Heart left ventricle (tissue), 16 donors: ENCODE results near the gene FSTL4. TPM values are rescaled to one million over a fixed set of nuclear protein-coding genes. Genes with fewer than 3 reads are reported as not detected.
"Not testable (repeated sequence)": the region's sequence is repeated elsewhere in the genome, so short reads cannot be mapped to it uniquely, and the experiment has no call there.

Experiments used
- ATAC-seq, 4 donors: fragments of 200-7000 bp; cut with Tn5 transposase; one replicate each; pipeline ENCODE4 v1.9.1; 2020 to 2022; ENCODE audit warnings: moderate library complexity in 4 of 4, mild to moderate bottlenecking in 3 of 4, moderate number of reproducible peaks in 1 of 4
- DNase-seq, 5 donors: peaks; one replicate each; pipeline ENCODE4 v3.0.0-alpha.2; 2020
- H3K27ac ChIP-seq, 12 donors: fragments of 200-600 bp; sonication (generic) in 4 of 12; one replicate each; pipeline versions ENCODE4 v1.5.0 to v1.8.0; 2016 to 2022; ENCODE audit warnings: mild to moderate bottlenecking in 2 of 12
- H3K27me3 ChIP-seq, 9 donors: fragments of 200-600 bp; sonication (generic) in 2 of 9; one replicate each; pipeline versions ENCODE4 v1.5.1 to v1.8.0; 2016 to 2022; ENCODE audit warnings: mild to moderate bottlenecking in 3 of 9
- H3K36me3 ChIP-seq, 9 donors: fragments of 200-600 bp; sonication (generic) in 2 of 9; one replicate each; pipeline versions ENCODE4 v1.5.0 to v1.8.0; 2018 to 2022; ENCODE audit warnings: mild to moderate bottlenecking in 2 of 9
- H3K4me1 ChIP-seq, 12 donors: fragments of 200-600 bp; sonication (generic) in 4 of 12; one replicate each; pipeline versions ENCODE4 v1.5.0 to v1.8.0; 2016 to 2022; ENCODE audit warnings: mild to moderate bottlenecking in 3 of 12
- H3K4me3 ChIP-seq, 12 donors: fragments of 200-600 bp; sonication (generic) in 4 of 12; one replicate each; pipeline versions ENCODE4 v1.5.0 to v1.8.0; 2017 to 2022; ENCODE audit warnings: mild to moderate bottlenecking in 9 of 12, moderate library complexity in 4 of 12
- H3K9me3 ChIP-seq, 12 donors: fragments of 200-600 bp; sonication (generic) in 4 of 12; one replicate each; pipeline versions ENCODE4 v1.5.0 to v1.8.0; 2016 to 2022; ENCODE audit warnings: mild to moderate bottlenecking in 1 of 12
- CTCF ChIP-seq, 12 donors: fragments of 200-600 bp; sonication (generic) in 4 of 12; IDR thresholded peaks; one replicate each; pipeline versions ENCODE4 v1.5.0 to v1.8.0; 2018 to 2022; ENCODE audit warnings: antibody characterized with exemption in 12 of 12, mild to moderate bottlenecking in 5 of 12
- POLR2A ChIP-seq, 2 donors: fragments of 450-650 bp; IDR thresholded peaks; one replicate each; pipeline ENCODE4 v1.6.1; 2017; ENCODE audit warnings: antibody characterized with exemption in 2 of 2, mild to moderate bottlenecking in 2 of 2, moderate library complexity in 2 of 2
- WGBS, 4 donors: extraction: QIAGEN DNeasy Blood & Tissue Kit in 2 of 4; methylation state at CpG; one replicate each; pipeline versions ENCODE4 v1.1.5 to v1.1.7; 2013 to 2018; 5-methylcytosine and 5-hydroxymethylcytosine counted together
- intact Hi-C, 10 donors: fragments of 100-400 bp; cut with DNase I; formaldehyde crosslinking; loops; one replicate each; pipeline versions ENCODE4 v1.11.1 to v1.14.2; 2022
- polyA plus RNA-seq, 2 donors: library from polyadenylated mRNA; stranded (reverse); fragments of 200-250 nt; gene quantifications; one replicate each; pipeline ENCODE4 v1.2.3, GENCODE V29; 2013
- total RNA-seq, 9 donors: library from RNA; depleted of rRNA in 2 of 9; stranded (reverse); fragments of >200 nt in 2 of 9; fragmentation: NEBNext Ultra II Directional in 3 of 9; extraction: Animal tissue kit (Norgen Biotek cat#: 25700) in 3 of 9; gene quantifications; one replicate each; pipeline versions ENCODE4 v1.1.0 to v1.2.4, GENCODE V29; 2016 to 2023
- donor health status: ischemic (EF 13 %, LVEDD 7.1; RV severe dilation, severe dysfunction).
- donor health status: healthy with polysubstance abuse.
- donor health status: DM: no; HTN: yes; CAD: no.
- donor health status: DM: no; HTN: no; CAD: no.
- donor health status: ischemic (EF 25% LVEDD 6.9; RV normal size, moderate dysfunction).
- donor health status: ischemic (EF 25% LVEDD 5.7; RV mildly dilated, moderate dysfunction).
- donor health status: healthy.
- donor health status: DM: yes; HTN: yes; CAD: no.
- donor health status: ischemic (EF 35%, LVEDD 5.7; RV mildly dilated, moderate dysfunction).
- donor health status: nonischemic (EF 11% LVEDD 7.7; RV severe dilation, severe dysfunction).
- donor health status: DM: yes; HTN: yes; CAD: no.
- donor health status: PGD.
- donor health status: ischemic (EF 29% LVEDD 5.4; RV normal size, mild dysfunction).
- donor health status: nonischemic (EF 23%, LVEDD 6.1; RV moderate dilation, normal function).

The FSTL4 gene
- total and polyA plus RNA-seq, 11 donors, result 0.01 to 0.39 (median 0.17) TPM; not detected in 6

DNA sequence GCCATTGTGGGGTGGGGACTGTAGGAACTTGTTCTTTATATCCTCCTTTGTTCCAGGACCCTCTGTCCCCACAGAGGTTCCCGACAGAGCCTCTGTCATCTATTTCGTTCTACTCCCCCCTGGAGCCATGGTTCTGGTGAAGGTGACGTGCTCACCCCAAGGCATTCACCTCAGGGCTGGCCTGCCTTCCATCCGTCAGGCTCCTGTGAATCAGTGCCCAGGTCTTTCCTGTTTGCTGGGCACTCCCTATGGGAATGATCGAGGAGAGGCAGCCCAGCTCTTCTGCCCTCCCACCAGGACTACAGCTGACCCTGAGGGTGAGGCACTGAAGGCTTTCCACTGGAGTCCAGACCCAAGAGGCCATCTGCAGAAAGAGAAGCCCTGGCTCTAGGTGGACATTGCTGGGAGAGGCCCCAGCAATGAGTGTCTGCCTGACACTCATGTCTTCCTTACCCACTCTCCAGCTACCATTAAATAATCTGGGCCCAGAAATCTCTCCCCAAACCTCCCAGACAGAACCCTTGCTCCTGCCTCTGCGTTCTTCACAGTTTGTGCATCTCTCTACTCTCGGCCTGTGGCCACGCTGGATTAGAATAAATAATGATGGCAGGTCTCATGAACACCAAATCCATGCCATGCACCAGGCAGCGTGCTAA, 214.2 kb downstream of the FSTL4 start:
- Histone ChIP-seq H3K9me3 (no peaks in the 10 kb centered on the region), H3K27me3 (no peaks in the 10 kb centered on the region), H3K36me3 (no peaks in the 10 kb centered on the region), H3K4me1 (no peaks in the 10 kb centered on the region), H3K27ac (no peak overlapping the region), H3K4me3 (no peak overlapping the region)
- 82 to 87% (median 83%) methylated on average over 8 to 9 of the region's 9 CpGs for WGBS, 4 donors
- peak in 1 of 5 donors; percentile 0 for DNase-seq
- no peak for ATAC-seq
- intact Hi-C loops, result no loop called here
- TF ChIP-seq POLR2A (IDR thresholded peaks at IDR 0.05), result no peak
- no peak for TF ChIP-seq CTCF (IDR thresholded peaks at IDR 0.05)

GRCh38 chr5:133397348-133397747, 215.0 kb downstream of the FSTL4 start:
- WGBS, 4 donors, result 44 to 60% (median 54%) methylated on average over 2 of the region's 2 CpGs
- intact Hi-C loops, result no loop called here
- H3K9me3 ChIP-seq, result no peaks in the 10 kb centered on the region

GRCh38 chr5:133396814-133397213, 215.5 kb downstream of the FSTL4 start:
- H3K27ac ChIP-seq, result no peak overlapping the region
- ATAC-seq (no peak), DNase-seq (no peak)
- intact Hi-C loops, result no loop called here
- H3K27me3 ChIP-seq, result no peaks in the 10 kb centered on the region
- TF ChIP-seq POLR2A (IDR thresholded peaks at IDR 0.05) (no peak), CTCF (IDR thresholded peaks at IDR 0.05) (no peak)
- no peaks in the 10 kb centered on the region for H3K36me3 ChIP-seq
- 49 to 54% (median 52%) methylated on average over 7 of the region's 7 CpGs for WGBS, 4 donors
- H3K4me1 ChIP-seq, result peaks cover 0 to 4% (median 0%) of the 10 kb centered on the region in 12 donors
- no peak overlapping the region for H3K4me3 ChIP-seq
- H3K9me3 ChIP-seq, result no peaks in the 10 kb centered on the region

More at GRCh38 chr5:133397348-133397747, 215.0 kb downstream of the FSTL4 start:
- no peaks in the 10 kb centered on the region for H3K36me3 ChIP-seq
- no peak overlapping the region for H3K27ac ChIP-seq
- no peak overlapping the region for H3K4me3 ChIP-seq
- H3K27me3 ChIP-seq, result no peaks in the 10 kb centered on the region
- no peaks in the 10 kb centered on the region for H3K4me1 ChIP-seq
- DNase-seq (peak in 1 of 5 donors; percentile 1), ATAC-seq (no peak)
- no peak for TF ChIP-seq POLR2A (IDR thresholded peaks at IDR 0.05)
- TF ChIP-seq CTCF (IDR thresholded peaks at IDR 0.05), result no peak

DNA sequence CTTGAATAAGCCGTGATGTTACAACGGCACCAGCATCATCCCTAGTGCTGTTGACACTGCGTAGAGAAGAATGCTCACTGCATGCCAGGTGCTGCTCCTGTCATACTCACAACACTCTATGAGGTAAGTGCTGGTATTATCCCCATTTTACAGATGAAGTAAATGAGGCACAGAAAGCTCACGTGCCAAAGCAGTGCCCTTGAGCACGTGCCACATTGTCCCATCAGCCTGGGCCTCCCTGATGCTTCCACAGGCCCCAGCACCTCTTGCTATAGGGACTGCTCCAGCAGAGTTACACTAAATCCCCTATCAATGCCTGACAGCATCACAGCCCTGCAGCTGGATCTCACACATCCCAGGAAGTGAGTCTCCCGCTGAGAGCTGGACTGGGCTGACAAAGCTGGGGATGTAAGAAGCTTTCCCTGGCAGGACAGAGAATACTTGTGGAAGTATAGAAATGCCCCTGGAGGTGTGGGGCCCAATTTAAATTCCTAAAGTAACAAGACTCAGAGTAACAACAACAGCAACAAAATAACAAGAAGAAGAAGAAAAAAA, 216.1 kb downstream of the FSTL4 start:
- Histone ChIP-seq H3K4me1 (peaks cover 0 to 8% (median 0%) of the 10 kb centered on the region in 12 donors), H3K9me3 (no peaks in the 10 kb centered on the region), H3K27me3 (no peaks in the 10 kb centered on the region), H3K27ac (no peak overlapping the region), H3K36me3 (no peaks in the 10 kb centered on the region), H3K4me3 (no peak overlapping the region)
- DNase-seq (peak in 1 of 5 donors; percentile 0), ATAC-seq (no peak)
- no peak for TF ChIP-seq POLR2A (IDR thresholded peaks at IDR 0.05)
- TF ChIP-seq CTCF (IDR thresholded peaks at IDR 0.05), result no peak
- intact Hi-C loops, result no loop called here
- WGBS, 4 donors, result 62 to 73% (median 64%) methylated on average over 5 to 6 of the region's 6 CpGs

DNA sequence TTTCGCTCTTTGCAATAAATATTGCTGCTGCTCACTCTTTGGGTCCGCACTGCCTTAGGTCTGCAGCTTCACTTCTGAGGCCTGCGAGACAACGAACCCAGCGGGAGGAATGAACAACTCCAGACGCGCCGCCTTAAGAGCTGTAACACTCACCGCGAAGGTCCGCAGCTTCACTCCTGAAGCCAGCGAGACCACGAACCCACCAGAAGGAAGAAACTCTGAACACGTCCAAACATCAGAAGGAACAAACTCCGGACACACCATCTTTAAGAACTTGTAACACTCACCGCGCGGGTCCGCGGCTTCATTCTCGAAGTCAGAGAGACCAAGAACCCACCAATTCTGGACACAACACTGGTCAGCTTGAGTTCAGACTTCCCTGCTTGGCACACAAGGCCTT, 217.1 kb downstream of the FSTL4 start:
- ATAC-seq, H3K27ac ChIP-seq, H3K36me3 ChIP-seq, DNase-seq, intact Hi-C loops, H3K27me3 ChIP-seq, H3K9me3 ChIP-seq, H3K4me1 ChIP-seq, H3K4me3 ChIP-seq: not testable (repeated sequence)
- 93 to 97% (median 95%) methylated on average over 21 of the region's 21 CpGs for WGBS, 4 donors

DNA sequence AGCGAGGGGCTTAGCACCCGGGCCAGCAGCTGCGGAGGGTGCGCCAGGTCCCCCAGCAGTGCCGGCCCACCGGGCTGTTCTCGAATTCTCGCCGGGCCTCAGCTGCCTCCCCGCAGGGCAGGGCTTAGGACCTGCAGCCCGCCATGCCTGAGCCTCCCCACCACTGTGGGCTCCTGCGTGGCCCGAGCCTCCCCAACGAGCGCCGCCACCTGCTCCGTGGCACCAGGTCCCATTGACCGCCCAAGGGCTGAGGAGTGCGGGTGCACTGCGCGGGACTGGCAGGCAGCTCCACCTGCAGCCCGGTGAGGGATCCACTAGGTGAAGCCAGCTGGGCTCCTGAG, 217.9 kb downstream of the FSTL4 start:
- peak in 2 of 5 donors; percentile 2 to 51 for DNase-seq
- H3K36me3 ChIP-seq, H3K9me3 ChIP-seq, H3K4me3 ChIP-seq, H3K27me3 ChIP-seq, H3K4me1 ChIP-seq, ATAC-seq, intact Hi-C loops, H3K27ac ChIP-seq: not testable (repeated sequence)
- 93 to 100% (median 95%) methylated on average over 2 to 22 of the region's 22 CpGs for WGBS, 4 donors
